MG63 (cell line): ENCODE measurements around the gene TMEM161B. TPM values are rescaled to one million over a fixed set of nuclear protein-coding genes. Genes with fewer than 3 reads are reported as not detected.

Source experiments
- DNase-seq: peaks from one replicate; pipeline ENCODE4 v3.0.0-alpha.2; 2020
- H3K27me3 ChIP-seq: fragments of 250-450 bp; sonication (Bioruptor Pico); 2 replicates; pipeline ENCODE4 v1.5.1; 2020; ENCODE audit warnings: mild to moderate bottlenecking, moderate library complexity
- H3K36me3 ChIP-seq: fragments of 250-450 bp; sonication (Bioruptor Pico); 2 replicates; pipeline ENCODE4 v1.5.1; 2020; ENCODE audit warnings: mild to moderate bottlenecking, moderate library complexity
- H3K4me3 ChIP-seq: fragments of 250-450 bp; sonication (Bioruptor Pico); 2 replicates; pipeline ENCODE4 v1.5.1; 2020; ENCODE audit warnings: mild to moderate bottlenecking, moderate library complexity
- H3K9me3 ChIP-seq: fragments of 250-450 bp; sonication (Bioruptor Pico); 2 replicates; pipeline ENCODE4 v1.5.1; 2020; ENCODE audit warnings: mild to moderate bottlenecking, moderate library complexity
- total RNA-seq: library from RNA; depleted of rRNA; stranded (reverse); fragments of >200 nt; shearing (Covaris generic); gene quantifications from 2 replicates; pipeline ENCODE4 v1.2.3, GENCODE V29; 2014; ENCODE audit warnings: low replicate concordance

TMEM161B gene
- total RNA-seq, 1 experiment from 2014 or later: 5.5 TPM

GRCh38 chr5:88145611-88146467 lies 122.8 kb downstream of the TMEM161B start:
- Histone ChIP-seq H3K36me3 (no peaks in the 10 kb centered on the region), H3K9me3 (no peaks in the 10 kb centered on the region), H3K4me3 (no peak overlapping the region), H3K27me3 (no peaks in the 10 kb centered on the region; the same call in 1 of the 2 replicates)
- no peak for DNase-seq

GRCh38 chr5:88145221-88145610 lies 123.4 kb downstream of the TMEM161B start:
- no peak for DNase-seq
- Histone ChIP-seq H3K36me3 (no peaks in the 10 kb centered on the region), H3K27me3 (peaks cover under 1% of the 10 kb centered on the region; the same call in 1 of the 2 replicates), H3K9me3 (no peaks in the 10 kb centered on the region), H3K4me3 (no peak overlapping the region)
